GM21619 (cell line): ENCODE results near the gene CT45A2.
"Not testable (repeated sequence)": the region's sequence is repeated elsewhere in the genome, so short reads cannot be mapped to it uniquely, and the experiment has no call there.

Experiments
- ATAC-seq: cut with Tn5 transposase; IDR thresholded peaks from one replicate; pipeline ENCODE4 v1.9.1; 2021; ENCODE audit not compliant: unreplicated experiment

The CT45A2 gene, protein sequence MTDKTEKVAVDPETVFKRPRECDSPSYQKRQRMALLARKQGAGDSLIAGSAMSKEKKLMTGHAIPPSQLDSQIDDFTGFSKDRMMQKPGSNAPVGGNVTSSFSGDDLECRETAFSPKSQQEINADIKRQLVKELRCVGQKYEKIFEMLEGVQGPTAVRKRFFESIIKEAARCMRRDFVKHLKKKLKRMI

GRCh38 chrX:135819912-135820311 lies at the start of gene CT45A2:
Gene CT45A2, minus strand, starts transcription at chrX:135820012. Its CDS starts 3,747 bp downstream, at chrX:135816265.
- not testable (repeated sequence) for ATAC-seq

GRCh38 chrX:135854438-135854837 lies 34.6 kb upstream of the CT45A2 start, which contains the start of gene CT45A8:
Gene CT45A8, minus strand, starts transcription at chrX:135854538. Its CDS starts 3,755 bp downstream, at chrX:135850783.
- ATAC-seq, result not testable (repeated sequence)

GRCh38 chrX:135837180-135837579 lies 17.4 kb upstream of the CT45A2 start, which contains the start of gene CT45A7:
Gene CT45A7, minus strand, starts transcription at chrX:135837280. Its CDS starts 3,747 bp downstream, at chrX:135833533.
- not testable (repeated sequence) for ATAC-seq

GRCh38 chrX:135802687-135803086 lies 17.1 kb downstream of the CT45A2 start, which contains the start of gene CT45A6:
Gene CT45A6, minus strand, starts transcription at chrX:135802787. Its CDS starts 3,794 bp downstream, at chrX:135798993.
- not testable (repeated sequence) for ATAC-seq

DNA sequence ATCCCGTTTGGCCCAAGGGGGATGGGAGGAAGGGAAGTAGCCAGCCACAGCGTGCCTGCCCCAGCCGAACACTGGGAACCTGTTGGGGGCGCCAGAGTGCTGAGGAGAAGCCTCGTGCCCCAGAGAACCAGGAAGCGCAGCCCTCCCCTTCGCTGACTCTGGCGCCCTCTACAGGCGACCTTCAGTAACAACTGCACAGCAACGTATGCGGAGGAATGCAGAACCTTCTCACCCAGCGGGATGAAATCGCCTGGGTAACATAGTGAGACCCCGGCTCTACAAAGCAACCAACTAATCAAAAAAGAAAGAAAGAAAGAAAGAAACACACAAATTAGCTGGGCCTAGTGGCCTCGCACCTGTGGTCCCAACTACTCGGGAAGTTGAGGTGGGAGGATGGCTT lies 34.4 kb downstream of the CT45A2 start, which contains the start of gene CT45A5:
Gene CT45A5 (minus strand): TSS at position 101 of the 400 bp plus-strand sequence. CDS start 3,774 bp downstream, outside the sequence.
- ATAC-seq, result not testable (repeated sequence)

DNA sequence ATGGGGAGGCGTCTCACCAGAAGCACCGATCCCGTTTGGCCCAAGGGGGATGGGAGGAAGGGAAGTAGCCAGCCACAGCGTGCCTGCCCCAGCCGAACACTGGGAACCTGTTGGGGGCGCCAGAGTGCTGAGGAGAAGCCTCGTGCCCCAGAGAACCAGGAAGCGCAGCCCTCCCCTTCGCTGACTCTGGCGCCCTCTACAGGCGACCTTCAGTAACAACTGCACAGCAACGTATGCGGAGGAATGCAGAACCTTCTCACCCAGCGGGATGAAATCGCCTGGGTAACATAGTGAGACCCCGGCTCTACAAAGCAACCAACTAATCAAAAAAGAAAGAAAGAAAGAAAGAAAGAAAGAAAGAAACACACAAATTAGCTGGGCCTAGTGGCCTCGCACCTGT lies 51.7 kb downstream of the CT45A2 start, which contains the start of gene CT45A3:
Gene CT45A3 (minus strand): TSS at position 101 of the 400 bp plus-strand sequence. CDS start 3,747 bp downstream, outside the sequence.
- ATAC-seq, result not testable (repeated sequence)
